Sigmoid colon (tissue), 7 donors: ENCODE data around the gene CLTA. TPM values are rescaled to one million over a fixed set of nuclear protein-coding genes. Genes with fewer than 3 reads are reported as not detected.

ENCODE experiments used
- DNase-seq: peaks from one replicate; pipeline ENCODE4 v3.0.0-alpha.2; 2019
- H3K27ac ChIP-seq, 4 donors: fragments of 200-600 bp; sonication (generic); one replicate each; pipeline ENCODE4 v1.5.1; 2016 to 2019; ENCODE audit warnings: mild to moderate bottlenecking in 1 of 4
- H3K27me3 ChIP-seq, 3 donors: fragments of 200-600 bp; sonication (generic); one replicate each; pipeline ENCODE4 v1.5.1; 2019; ENCODE audit warnings: mild to moderate bottlenecking in 1 of 3
- H3K36me3 ChIP-seq, 4 donors: fragments of 200-600 bp; sonication (generic); one replicate each; pipeline ENCODE4 v1.5.1; 2016 to 2019
- H3K4me1 ChIP-seq, 4 donors: fragments of 200-600 bp; sonication (generic); one replicate each; pipeline ENCODE4 v1.5.1; 2017 to 2019
- H3K4me3 ChIP-seq, 4 donors: fragments of 200-600 bp; sonication (generic); one replicate each; pipeline ENCODE4 v1.5.1; 2017 to 2019; ENCODE audit warnings: mild to moderate bottlenecking in 2 of 4, moderate library complexity in 1 of 4
- H3K9me3 ChIP-seq, 4 donors: fragments of 200-600 bp in 3 of 4; sonication (generic) in 3 of 4; one replicate each; pipeline versions ENCODE4 v1.5.1 to v1.6.1; 2013 to 2019
- CTCF ChIP-seq, 4 experiments: fragments of 450-650 bp in 3 of 4; fragments of 200-600 bp in 1 of 4; IDR thresholded peaks; one replicate each; pipeline ENCODE4 v1.5.1; 2016 to 2019; ENCODE audit warnings: antibody characterized with exemption in 4 of 4, mild to moderate bottlenecking in 3 of 4, moderate library complexity in 2 of 4
- EP300 ChIP-seq, 4 donors: sonication (generic); formaldehyde crosslinking; IDR thresholded peaks; one replicate each; pipeline ENCODE4 v1.6.1; 2017; ENCODE audit warnings: antibody characterized with exemption in 4 of 4
- POLR2A ChIP-seq, 2 donors: fragments of 450-650 bp; IDR thresholded peaks; one replicate each; pipeline ENCODE4 v1.6.1; 2016; ENCODE audit warnings: antibody characterized with exemption in 2 of 2, mild to moderate bottlenecking in 2 of 2, moderate library complexity in 2 of 2
- POLR2AphosphoS5 ChIP-seq, 4 donors: sonication (generic); formaldehyde crosslinking; IDR thresholded peaks; one replicate each; pipeline ENCODE4 v1.6.1; 2017; ENCODE audit warnings: antibody characterized with exemption in 4 of 4
- WGBS, 2 donors: extraction: QIAGEN DNeasy Blood & Tissue Kit; methylation state at CpG; one replicate each; pipeline ENCODE4 v1.1.7; 2013; 5-methylcytosine and 5-hydroxymethylcytosine counted together
- intact Hi-C: fragments of 100-400 bp; cut with DNase I; formaldehyde crosslinking; loops from one replicate; pipeline ENCODE4 v1.15.1; 2023
- polyA plus RNA-seq, 3 donors: library from polyadenylated mRNA; stranded (reverse); fragments of 200-250 nt; gene quantifications; one replicate each; pipeline ENCODE4 v1.2.3, GENCODE V29; 2013
- total RNA-seq, 4 donors: library from RNA; depleted of rRNA; stranded (reverse); fragments of >200 nt; gene quantifications; one replicate each; pipeline ENCODE4 v1.1.0, GENCODE V29; 2016
- donor health status: healthy with polysubstance abuse.
- donor health status: Bipolar disorder and iron deficiency.
- donor health status: healthy.

The CLTA gene
- total and polyA plus RNA-seq, 7 donors: 151 to 299 (median 176) TPM

- H3K27ac ChIP-seq: peak overlapping the region in 1 of 4 donors; percentile 8
- peaks cover 17 to 99% (median 52%) of the 10 kb centered on the region in 4 donors for H3K36me3 ChIP-seq
- intact Hi-C loops: no loop called here
Measured at GRCh38 chr9:36208521-36209253, 18.0 kb downstream of the CLTA start.

GRCh38 chr9:36210722-36211121 lies 20.0 kb downstream of the CLTA start:
- Histone ChIP-seq H3K27me3 (no peaks in the 10 kb centered on the region), H3K9me3 (no peaks in the 10 kb centered on the region), H3K4me1 (peaks cover 0 to 59% (median 25%) of the 10 kb centered on the region in 4 donors), H3K36me3 (peaks cover 8 to 89% (median 34%) of the 10 kb centered on the region in 4 donors), H3K27ac (no peak overlapping the region), H3K4me3 (no peak overlapping the region)
- no peak for DNase-seq
- WGBS, 2 donors: 91 to 93% methylated on average over 8 of the region's 8 CpGs
- intact Hi-C loops: no loop called here
- no peak for TF ChIP-seq POLR2A (IDR thresholded peaks at IDR 0.05)
- TF ChIP-seq POLR2AphosphoS5 (IDR thresholded peaks at IDR 0.05): no peak
- TF ChIP-seq EP300 (IDR thresholded peaks at IDR 0.05): no peak
- TF ChIP-seq CTCF (IDR thresholded peaks at IDR 0.05): no peak

More at GRCh38 chr9:36208521-36209253, 18.0 kb downstream of the CLTA start:
- no peaks in the 10 kb centered on the region for H3K9me3 ChIP-seq
- no peaks in the 10 kb centered on the region for H3K27me3 ChIP-seq
- peak; percentile 52 for DNase-seq
- TF ChIP-seq POLR2A (IDR thresholded peaks at IDR 0.05) (no peak), POLR2AphosphoS5 (IDR thresholded peaks at IDR 0.05) (no peak), CTCF (IDR thresholded peaks at IDR 0.05) (no peak), EP300 (IDR thresholded peaks at IDR 0.05) (no peak)
- WGBS, 2 donors: 76 to 86% methylated on average over 10 of the region's 10 CpGs
- H3K4me1 ChIP-seq: peaks cover 0 to 43% (median 13%) of the 10 kb centered on the region in 4 donors
- H3K4me3 ChIP-seq: no peak overlapping the region

GRCh38 chr9:36211510-36211909 lies 20.8 kb downstream of the CLTA start:
- no peaks in the 10 kb centered on the region for H3K9me3 ChIP-seq
- H3K4me3 ChIP-seq: no peak overlapping the region
- peaks cover 5 to 89% (median 28%) of the 10 kb centered on the region in 4 donors for H3K36me3 ChIP-seq
- no peak overlapping the region for H3K27ac ChIP-seq
- intact Hi-C loops: no loop called here
- no peak for TF ChIP-seq POLR2A (IDR thresholded peaks at IDR 0.05)
- no peak for TF ChIP-seq EP300 (IDR thresholded peaks at IDR 0.05)
- TF ChIP-seq POLR2AphosphoS5 (IDR thresholded peaks at IDR 0.05): no peak
- no peak for TF ChIP-seq CTCF (IDR thresholded peaks at IDR 0.05)
- 82 to 88% methylated on average over 7 of the region's 7 CpGs for WGBS, 2 donors
- H3K27me3 ChIP-seq: no peaks in the 10 kb centered on the region
- no peak for DNase-seq
- peaks cover 0 to 59% (median 25%) of the 10 kb centered on the region in 4 donors for H3K4me1 ChIP-seq

GRCh38 chr9:36213387-36213786 lies 22.7 kb downstream of the CLTA start:
- Histone ChIP-seq H3K27ac (peak overlapping the region in 2 of 4 donors; percentile 23 to 48), H3K4me3 (no peak overlapping the region), H3K4me1 (peaks cover 0 to 45% (median 23%) of the 10 kb centered on the region in 4 donors), H3K36me3 (peaks cover 11 to 89% (median 26%) of the 10 kb centered on the region in 4 donors), H3K27me3 (no peaks in the 10 kb centered on the region), H3K9me3 (no peaks in the 10 kb centered on the region)
- no peak for TF ChIP-seq EP300 (IDR thresholded peaks at IDR 0.05)
- TF ChIP-seq POLR2AphosphoS5 (IDR thresholded peaks at IDR 0.05): no peak
- TF ChIP-seq POLR2A (IDR thresholded peaks at IDR 0.05): no peak
- TF ChIP-seq CTCF (IDR thresholded peaks at IDR 0.05): no peak
- DNase-seq: peak; percentile 27
- 86 to 88% methylated on average over 4 of the region's 4 CpGs for WGBS, 2 donors
- intact Hi-C loops: no loop called here
